DMS114 treated with DMSO at 0.1 percent for 48 hours (cell line): ENCODE results near the gene FOXK1.

Source experiments
- DNase-seq: peaks from one replicate; lab custom pipeline; 2025; ENCODE audit not compliant: unreplicated experiment; lab: John Stamatoyannopoulos, UW

The FOXK1 gene

DNA sequence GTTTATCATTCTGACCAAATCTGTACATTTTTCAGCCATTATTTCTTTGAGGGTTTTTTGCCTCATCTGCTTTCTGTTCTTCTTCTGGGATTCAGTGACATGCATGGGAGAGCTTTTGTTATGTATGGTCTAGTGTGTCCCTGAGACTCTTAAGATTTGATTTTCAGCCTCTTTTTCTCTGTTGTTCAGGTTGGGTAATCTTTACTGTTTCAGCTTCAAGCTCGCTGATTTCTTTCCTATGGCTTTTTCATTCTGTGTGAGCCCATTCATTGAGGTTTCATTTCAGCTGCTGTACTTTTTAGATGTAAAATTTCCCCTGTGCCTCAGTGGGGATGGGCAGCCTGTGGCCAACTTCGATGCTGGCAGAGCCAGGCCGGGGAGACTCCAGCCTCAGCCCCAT lies 38.1 kb downstream of the FOXK1 start:
- no peak for DNase-seq

DNA sequence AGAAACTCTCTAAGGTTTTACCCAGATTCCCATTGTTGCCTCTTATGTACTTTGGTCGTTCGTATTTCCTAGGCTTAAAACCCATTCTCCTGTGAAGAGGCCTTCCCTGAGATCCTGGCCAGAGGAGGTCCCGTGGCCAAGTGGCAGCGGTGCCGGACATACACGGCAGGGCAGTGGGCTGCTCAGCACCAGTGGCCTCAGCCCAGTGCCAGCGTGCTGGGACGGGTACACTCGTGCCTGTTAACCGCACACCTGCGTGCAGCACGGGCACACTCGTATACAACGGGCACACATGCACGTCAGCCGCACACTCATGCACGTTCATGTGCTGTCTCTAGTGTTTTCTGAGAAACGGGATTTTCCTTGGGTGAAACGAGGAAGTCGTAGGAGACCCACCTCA lies 40.2 kb downstream of the FOXK1 start:
- no peak for DNase-seq

GRCh38 chr7:4722960-4723630 lies 41.0 kb downstream of the FOXK1 start:
- no peak for DNase-seq

GRCh38 chr7:4724648-4725013 lies 42.5 kb downstream of the FOXK1 start:
- no peak for DNase-seq

DNA sequence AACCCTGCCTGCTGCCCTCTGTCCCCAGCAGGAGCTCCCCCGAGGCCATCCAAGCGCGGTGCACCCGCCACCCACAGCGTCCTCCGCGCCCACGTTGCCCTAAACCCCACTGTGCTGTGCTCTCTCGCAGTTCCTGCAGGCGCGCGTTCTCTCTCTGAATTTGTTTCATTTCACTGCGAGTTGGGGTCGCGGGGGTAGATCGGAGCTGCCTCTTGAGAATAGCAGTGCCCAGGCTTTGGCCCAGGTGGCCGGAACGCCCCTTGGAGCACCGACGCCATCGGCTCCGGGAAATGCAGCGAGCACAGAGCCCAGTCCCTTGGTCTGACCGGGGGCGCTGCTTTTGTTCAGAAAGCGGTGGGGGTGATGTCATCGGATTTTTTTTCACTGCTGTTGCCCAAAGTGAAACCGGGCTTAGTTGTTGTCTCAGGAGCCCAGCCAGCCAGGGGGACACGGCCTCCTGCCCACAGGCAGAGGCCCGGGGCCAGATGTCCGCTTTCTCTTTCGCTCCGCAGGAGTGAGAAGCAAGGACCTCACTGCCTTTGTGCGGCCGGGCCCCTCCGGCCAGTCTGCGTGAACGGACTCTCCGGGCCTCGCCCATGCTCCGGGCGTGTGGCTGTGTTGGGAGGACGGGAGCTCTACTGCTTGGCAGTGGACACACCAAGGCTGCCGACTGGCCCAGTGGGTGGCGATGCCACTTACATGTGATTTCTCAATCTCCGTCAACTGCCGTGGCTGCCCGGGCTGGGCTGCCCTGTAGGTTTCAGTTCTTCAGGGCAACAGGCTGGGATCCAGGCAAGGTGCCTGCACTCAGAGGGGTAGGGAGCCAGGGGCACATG lies 43.1 kb downstream of the FOXK1 start:
- DNase-seq: no peak

- no peak for DNase-seq
These were observed 43.9 kb downstream of the FOXK1 start for GRCh38 chr7:4725850-4726450.

DNA sequence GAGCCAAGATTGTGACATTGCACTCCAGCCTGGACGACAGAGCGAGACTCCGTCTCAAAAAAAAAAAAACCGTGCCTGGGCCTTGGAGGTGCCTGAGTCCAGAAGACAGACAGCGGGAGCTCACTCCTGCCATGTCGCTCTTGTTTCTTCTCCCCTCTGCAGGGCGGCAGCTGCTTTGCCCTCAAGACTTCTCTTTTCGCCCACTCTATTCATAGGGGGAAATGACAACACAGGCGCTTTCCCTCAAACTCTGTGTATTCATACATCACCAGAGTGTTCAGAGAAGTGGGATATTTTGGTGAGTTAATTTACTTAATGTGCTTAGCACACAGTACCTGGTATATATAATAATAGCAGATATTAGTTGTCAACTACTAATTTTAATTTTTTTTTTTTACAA lies 44.5 kb downstream of the FOXK1 start:
- DNase-seq: no peak

GRCh38 chr7:4727914-4728705 lies 46.0 kb downstream of the FOXK1 start:
- DNase-seq: no peak

DNA sequence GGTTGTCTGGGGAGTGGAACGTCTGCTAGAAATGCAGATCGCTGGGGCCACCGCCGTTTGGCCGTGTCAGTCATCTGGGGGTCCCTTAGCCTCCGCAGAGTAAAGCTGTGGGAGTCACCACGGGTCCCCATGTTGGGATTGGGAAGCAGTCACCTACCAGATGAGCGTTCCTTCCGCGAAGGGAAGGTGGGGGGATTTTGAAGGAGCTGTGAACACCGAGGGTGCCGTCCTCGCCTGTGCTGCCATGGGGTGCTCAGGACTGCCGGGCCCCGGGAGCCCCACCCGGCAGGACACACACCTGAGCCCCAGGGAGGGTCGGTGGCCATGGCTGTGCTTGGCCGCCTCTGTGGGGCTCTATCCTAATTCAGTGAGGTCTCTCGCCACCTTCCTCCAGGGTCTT lies 47.2 kb downstream of the FOXK1 start:
- no peak for DNase-seq

DNA sequence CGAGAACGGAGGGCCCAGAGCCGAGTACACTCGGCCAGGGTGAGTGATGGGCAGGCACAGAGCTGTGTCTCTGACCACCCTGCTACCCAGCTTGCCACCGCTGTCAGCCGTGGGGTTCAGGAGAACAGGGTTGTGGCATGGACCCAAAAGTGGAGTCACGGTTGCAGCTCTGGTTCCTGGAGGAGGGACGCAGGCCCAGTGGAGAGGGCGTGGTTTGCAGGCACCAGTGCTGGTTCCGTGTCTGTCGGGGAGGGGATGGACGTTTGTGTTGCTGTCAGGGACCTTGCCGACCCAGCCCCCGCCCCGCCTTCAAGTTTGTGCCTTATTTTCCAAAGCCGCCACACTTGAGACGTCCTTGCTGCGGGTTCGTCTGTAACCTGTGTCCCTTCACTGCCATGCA lies 48.2 kb downstream of the FOXK1 start:
- DNase-seq: no peak

DNA sequence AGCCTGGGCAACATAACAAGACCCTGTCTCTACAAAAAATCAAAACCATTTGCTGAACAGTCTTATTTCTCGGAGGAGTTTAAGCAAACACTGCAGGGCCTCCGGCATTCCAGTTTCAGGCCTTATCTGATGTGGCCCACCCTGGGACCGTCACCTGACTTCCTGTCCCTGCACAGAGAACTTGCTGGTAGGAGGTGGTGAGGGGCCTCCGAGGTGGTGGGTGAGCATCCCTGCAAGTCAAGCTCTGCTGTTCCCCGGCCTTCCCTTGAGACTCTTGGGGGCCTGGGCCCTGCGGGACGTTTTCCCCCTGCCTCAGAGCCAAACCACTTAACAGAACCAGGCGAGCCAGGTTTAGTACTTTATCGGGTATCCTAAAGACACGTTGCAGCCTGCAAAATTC lies 48.9 kb downstream of the FOXK1 start:
- DNase-seq: no peak

DNA sequence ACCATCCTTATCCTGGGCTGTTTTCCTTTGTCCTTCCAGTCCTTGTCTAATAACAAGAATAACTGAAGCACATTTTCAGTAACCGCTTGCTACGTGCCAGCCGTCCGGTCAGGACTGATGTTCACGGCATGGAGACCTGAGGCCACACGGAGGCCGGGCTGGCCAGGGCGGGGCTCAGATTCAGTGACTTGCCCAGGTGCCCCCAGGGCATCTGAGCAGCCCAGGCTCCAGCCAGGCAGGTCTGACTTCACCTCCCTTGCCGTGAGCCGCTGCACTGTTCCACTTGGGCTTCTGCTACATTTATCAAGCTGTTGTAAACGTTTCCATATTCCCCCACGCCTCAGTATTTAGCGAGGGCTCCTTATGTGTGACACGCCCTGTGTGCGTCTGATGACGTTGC lies 49.7 kb downstream of the FOXK1 start:
- DNase-seq: no peak

GRCh38 chr7:4733936-4734528 lies 51.9 kb downstream of the FOXK1 start:
- no peak for DNase-seq

GRCh38 chr7:4734587-4735345 lies 52.7 kb downstream of the FOXK1 start:
- DNase-seq: no peak

- DNase-seq: no peak
These were observed 55.2 kb downstream of the FOXK1 start for GRCh38 chr7:4737300-4737699.

GRCh38 chr7:4738711-4739527 lies 56.8 kb downstream of the FOXK1 start:
- no peak for DNase-seq

GRCh38 chr7:4739528-4739992 lies 57.5 kb downstream of the FOXK1 start:
- no peak for DNase-seq

DNA sequence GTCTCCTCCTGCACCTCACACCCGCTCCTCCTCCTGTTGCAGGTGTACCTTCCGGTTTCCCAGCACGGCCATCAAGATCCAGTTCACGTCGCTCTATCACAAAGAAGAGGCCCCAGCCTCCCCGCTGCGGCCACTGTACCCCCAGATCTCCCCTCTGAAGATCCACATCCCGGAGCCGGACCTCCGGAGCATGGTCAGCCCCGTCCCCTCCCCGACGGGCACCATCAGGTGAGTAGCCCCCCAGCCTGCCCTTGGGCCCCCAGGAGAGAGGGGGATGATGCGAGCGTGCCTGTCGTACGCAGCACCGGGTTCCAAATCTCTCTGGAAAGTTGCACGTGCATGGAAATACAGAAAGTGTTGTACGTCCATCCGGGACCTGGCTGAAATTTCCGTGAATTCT lies 58.7 kb downstream of the FOXK1 start:
- DNase-seq: no peak

- no peak for DNase-seq
These were observed 60.0 kb downstream of the FOXK1 start for GRCh38 chr7:4742051-4742573.
